NCI-H510A treated with DMSO at 0.1 percent for 48 hours (cell line): ENCODE measurements around the gene PRR7.

Source experiments
- DNase-seq: peaks from one replicate; lab custom pipeline; 2025; lab: John Stamatoyannopoulos, UW

The PRR7 gene

GRCh38 chr5:177425196-177425800 lies 21.3 kb upstream of the PRR7 start:
- peak; percentile 46 for DNase-seq

GRCh38 chr5:177425801-177426565 lies 20.6 kb upstream of the PRR7 start:
- DNase-seq = peak; percentile 96

DNA sequence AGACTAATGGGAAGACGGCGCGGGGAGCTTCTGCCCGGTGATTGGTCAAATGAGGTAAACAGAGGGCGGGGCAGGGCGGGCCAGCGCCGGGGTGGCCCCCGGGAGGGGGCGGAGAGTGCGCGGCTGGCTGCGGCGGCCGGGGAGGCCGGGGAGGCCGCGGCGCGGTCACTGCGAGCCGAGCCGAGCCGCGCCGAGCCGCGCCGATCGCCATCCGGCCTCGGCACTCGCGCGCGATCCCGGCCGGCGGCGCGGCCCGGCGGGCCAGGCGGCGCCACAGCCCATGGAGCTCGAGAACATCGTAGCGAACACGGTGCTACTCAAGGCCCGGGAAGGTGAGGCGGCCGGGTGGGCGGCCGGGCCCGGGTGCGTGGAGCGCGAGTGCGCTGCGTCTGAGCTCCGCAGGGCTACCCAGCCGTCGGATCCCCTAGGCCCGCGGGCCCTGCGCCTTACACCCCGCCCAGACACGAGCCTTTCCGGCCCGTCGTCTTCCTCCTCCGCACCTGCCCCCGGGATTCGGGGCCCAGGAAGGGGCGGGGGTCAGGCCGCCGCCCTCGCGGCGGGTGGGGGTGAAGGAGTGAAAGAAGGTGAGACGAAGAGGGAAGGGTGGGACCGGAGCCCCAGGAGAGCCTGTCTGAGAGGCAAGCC lies 19.9 kb upstream of the PRR7 start, which contains the start of gene GRK6:
Gene GRK6 (plus strand): TSS at position 111 of the 645 bp plus-strand sequence. CDS start 170 bp downstream, at position 281.
- DNase-seq = no peak

GRCh38 chr5:177427211-177427822 lies 19.3 kb upstream of the PRR7 start:
- no peak for DNase-seq

GRCh38 chr5:177427919-177428573 lies 18.6 kb upstream of the PRR7 start:
- no peak for DNase-seq

- no peak for DNase-seq
Observed at GRCh38 chr5:177428574-177429217, 17.9 kb upstream of the PRR7 start.

GRCh38 chr5:177429248-177430040 lies 17.2 kb upstream of the PRR7 start:
- DNase-seq = no peak

DNA sequence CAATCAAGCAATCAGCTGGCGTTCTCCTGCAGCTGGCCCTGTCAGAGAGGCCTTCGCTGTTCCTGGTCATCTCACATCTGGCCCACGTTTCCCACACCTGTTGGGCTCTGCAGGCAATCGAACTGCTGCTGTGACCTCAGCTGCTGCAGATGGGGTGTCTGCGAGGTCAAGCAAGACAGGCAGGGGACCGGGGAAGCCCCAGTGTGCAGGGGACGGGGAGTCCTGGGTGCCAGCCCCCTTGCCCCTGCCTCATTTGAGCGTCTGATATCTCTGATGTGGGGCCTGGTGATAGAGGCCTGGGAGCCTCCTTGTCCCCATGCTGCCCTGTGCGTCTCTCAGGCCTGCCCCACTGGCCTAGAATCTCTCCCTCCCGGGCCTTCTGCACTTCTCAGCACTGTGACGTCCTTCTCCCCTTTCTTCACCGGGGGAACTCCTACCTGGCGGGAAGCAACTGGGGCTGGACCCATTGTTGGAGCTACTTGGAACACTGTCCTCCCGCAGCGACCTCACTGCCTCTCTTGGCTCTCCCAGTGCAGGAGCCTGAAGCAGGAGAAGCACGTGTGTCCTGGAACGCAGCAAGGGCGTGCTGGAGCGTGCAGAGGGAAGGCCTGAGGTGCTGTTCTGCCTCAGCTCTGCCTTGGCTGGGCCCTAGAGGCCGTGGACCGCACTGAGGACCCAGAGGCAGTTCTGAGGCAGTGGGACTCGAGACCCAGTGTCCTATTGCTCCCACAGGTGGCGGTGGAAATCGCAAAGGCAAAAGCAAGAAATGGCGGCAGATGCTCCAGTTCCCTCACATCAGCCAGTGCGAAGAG lies 16.3 kb upstream of the PRR7 start:
- DNase-seq = no peak

DNA sequence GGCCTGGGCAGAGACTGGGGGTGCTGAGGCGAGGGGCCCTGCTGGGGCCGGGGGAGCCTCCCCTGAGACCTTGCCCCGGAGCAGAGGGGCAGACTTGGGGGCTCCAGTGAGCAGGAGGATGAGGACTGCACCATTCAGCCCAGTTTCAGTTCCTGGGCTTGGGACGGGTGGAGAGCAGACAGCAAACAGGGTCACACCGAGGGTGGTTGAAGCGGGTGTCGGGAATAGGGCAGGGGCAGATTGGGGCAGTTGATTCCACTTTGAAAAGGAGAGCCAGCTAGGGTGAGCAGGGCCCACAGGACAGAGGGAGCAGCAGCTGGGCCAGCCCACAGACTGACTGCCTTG lies 15.7 kb upstream of the PRR7 start:
- no peak for DNase-seq

GRCh38 chr5:177431317-177432142 lies 15.1 kb upstream of the PRR7 start:
- DNase-seq = no peak

- DNase-seq = no peak
Observed at GRCh38 chr5:177432143-177432838, 14.3 kb upstream of the PRR7 start.

GRCh38 chr5:177432839-177433657 lies 13.6 kb upstream of the PRR7 start:
- no peak for DNase-seq

DNA sequence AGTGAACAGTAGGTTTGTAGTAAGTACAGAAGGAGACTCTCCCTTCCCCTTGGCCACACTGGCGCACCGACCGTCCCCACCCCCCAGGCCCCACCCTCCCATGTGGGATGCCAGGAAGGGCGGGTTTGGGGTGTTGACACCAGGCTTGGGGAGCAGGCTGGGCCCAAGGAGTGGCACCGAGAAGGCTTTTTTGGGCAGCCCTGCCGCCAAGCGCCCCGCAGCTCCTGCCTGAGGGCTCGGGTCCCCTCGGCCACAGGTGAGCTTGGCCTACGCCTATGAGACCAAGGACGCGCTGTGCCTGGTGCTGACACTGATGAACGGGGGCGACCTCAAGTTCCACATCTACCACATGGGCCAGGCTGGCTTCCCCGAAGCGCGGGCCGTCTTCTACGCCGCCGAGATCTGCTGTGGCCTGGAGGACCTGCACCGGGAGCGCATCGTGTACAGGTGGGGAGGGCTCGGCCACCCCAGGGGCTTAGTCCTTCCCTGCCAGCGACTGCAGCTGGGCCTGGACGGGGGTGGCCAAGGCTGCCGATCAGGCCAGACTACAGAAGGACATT lies 12.9 kb upstream of the PRR7 start:
- no peak for DNase-seq

- DNase-seq = no peak
Observed at GRCh38 chr5:177434437-177434836, 12.2 kb upstream of the PRR7 start.

DNA sequence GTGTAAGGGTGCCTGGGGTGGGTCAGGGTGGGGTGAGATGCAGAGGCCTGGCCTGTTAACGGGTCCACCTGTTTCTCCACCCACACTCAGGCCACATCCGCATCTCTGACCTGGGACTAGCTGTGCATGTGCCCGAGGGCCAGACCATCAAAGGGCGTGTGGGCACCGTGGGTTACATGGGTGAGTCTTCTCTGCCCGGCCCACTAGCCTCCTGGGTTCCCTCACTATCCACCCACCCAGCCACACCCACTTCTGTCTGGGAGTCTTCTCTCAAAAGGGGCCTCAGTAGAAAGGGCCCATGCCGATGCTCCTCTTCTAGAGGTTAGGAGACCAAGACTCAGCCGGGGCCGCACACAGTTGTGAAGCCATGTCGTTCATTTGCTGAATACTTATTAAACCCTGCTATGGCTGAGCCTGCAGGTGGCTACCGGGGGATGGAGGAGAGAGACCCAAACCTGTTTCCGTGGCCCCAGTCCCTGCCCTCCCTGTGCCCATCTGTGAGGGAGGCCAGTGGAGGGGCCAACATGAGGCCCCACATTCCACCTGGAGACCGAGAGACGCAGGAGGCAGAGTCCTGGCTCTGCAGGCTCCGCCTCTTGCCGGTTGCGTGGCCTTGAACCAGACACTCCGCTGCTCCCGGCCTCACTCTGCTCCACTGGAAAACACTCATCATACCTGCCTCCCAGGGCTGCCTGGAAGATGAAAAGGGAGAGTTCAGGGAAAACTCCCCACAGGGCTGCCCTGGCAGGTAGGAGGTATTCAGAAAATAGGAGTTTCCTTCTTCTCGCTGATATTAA lies 11.5 kb upstream of the PRR7 start:
- DNase-seq = no peak

- DNase-seq = no peak
Observed at GRCh38 chr5:177435847-177436536, 10.6 kb upstream of the PRR7 start.
